ENCODE data around the gene HINT1. TPM values are rescaled to one million over a fixed set of nuclear protein-coding genes. Genes with fewer than 3 reads are reported as not detected.

The HINT1 gene
- 159 and 166 TPM in 2 replicates for total RNA-seq

DNA sequence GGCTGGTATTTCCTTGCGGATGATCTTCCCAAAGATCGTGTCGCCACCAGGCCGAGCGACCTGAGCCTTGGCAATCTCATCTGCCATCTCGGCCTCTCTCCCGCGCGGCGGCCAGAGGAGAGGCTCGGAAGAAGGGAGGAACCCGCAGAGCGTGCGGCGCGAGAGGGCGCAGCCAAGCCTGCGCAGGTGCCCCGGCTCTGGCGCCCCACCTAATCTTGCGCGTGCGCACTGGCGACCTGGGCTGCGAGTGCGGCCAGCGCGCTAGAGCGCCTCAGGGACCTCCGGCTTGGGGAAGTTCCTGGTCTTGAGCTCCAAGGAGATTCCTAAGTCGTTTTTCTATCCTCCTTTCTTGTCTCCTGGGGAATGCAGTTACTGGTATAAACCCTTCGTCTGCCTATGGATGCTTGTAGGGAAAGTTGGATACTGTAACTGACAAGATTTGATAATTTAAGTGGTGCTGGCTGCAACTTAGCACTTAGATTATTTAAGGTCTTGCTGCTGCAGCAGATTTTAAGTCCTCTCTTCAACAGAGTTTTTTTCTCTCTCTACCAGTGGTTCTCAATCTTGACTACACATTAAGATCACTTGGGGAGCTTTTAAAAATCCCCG, at the start of gene HINT1:
Gene HINT1 (minus strand): TSS at position 138 of the 609 bp plus-strand sequence. CDS start 51 bp downstream, at position 87.

DNA sequence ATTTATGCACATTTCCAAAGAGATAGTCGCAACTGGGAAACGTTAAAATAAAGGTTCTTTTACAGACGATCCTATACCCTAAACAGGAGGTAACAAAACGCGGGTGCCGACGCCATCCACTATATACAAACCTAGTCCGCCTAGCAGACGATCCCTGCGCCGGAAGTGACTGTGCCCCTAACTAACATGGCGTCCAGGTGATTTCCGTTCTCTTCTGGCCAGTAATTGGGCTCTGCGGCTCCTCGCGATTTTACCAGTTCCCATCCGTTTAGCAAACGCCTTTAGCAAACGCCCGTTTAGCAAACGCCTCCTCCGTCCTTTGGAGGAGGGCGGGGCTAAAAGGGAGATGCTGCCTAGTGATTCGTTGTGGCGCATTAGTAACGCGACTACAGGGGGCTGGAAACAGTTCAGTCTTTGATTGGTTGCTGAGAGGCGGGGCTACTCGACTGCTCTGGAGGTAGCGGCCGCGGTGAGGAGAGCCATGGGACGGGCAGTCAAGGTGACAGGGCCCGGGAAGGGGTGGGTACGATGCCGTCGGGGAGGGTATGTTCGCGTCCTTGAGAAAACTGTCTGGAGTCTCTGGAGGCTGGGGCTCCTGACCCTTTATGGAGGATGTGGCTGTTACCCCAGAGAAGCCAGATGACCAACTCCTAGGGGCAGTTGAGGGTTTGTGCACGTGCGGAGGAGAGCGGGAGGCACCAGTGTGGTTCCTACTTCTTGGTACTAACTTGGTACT, 5.7 kb upstream of the HINT1 start, which contains the start of gene LYRM7:
Gene LYRM7 (plus strand): TSS at position 405 of the 736 bp plus-strand sequence. CDS start 77 bp downstream, at position 482.

Other genes with a start within 250 kb of the HINT1 start
- gene LYRM7, start 5.7 kb upstream of the HINT1 start, total RNA-seq: 7.5 and 13.9 TPM in 2 replicates
- 40.2 and 56.1 TPM in 2 replicates for gene CDC42SE2, start 98.8 kb upstream of the HINT1 start, total RNA-seq

All from vein endothelial cell (primary cell).